ENCODE results near the gene TANGO2.

GRCh38 chr22:19981961-19982920 lies 38.7 kb upstream of the TANGO2 start:
- no peak for TF ChIP-seq HOMEZ (CRISPR knock-in tag; IDR thresholded peaks at IDR 0.05)
- no peak for TF ChIP-seq BRF2 (IDR thresholded peaks at IDR 0.05; ENCODE audit: borderline replicate concordance, insufficient read depth, insufficient read length)
- TF ChIP-seq SIN3A (IDR thresholded peaks at IDR 0.05; ENCODE audit: borderline replicate concordance in 2 of 2, control insufficient read depth in 1 of 2, low read depth in 2 of 2, low read length in 2 of 2), result no peak

Measured in K562 (cell line).